GM23338 (cell line): ENCODE measurements around the gene TAF3. TPM values are rescaled to one million over a fixed set of nuclear protein-coding genes. Genes with fewer than 3 reads are reported as not detected.

Experiments used
- ATAC-seq: fragments of 200-7000 bp; cut with Tn5 transposase; 3 replicates; pipeline ENCODE4 v1.9.1; 2020
- DNase-seq: peaks from one replicate; pipeline ENCODE4 v3.0.0-alpha.2; 2015; ENCODE audit warnings: low spot score
- H2AFZ ChIP-seq: fragments of 200-600 bp; sonication (generic); 2 replicates; pipeline ENCODE4 v1.8.0; 2016; ENCODE audit warnings: antibody characterized with exemption, mild to moderate bottlenecking, moderate library complexity
- H3F3A ChIP-seq: fragments of 200-600 bp; sonication (generic); replicated peaks from 2 replicates; pipeline ENCODE4 v1.8.0; 2017; ENCODE audit warnings: antibody characterized with exemption, mixed run types, low read depth
- H3K27ac ChIP-seq: fragments of 200-600 bp; sonication (generic); 2 replicates; pipeline ENCODE4 v1.6.1; 2016; ENCODE audit warnings: low read depth
- H3K27me3 ChIP-seq: fragments of 200-600 bp; sonication (generic); 2 replicates; pipeline ENCODE4 v1.8.0; 2016; ENCODE audit warnings: mild to moderate bottlenecking, mixed run types, moderate library complexity; ENCODE audit not compliant: insufficient read depth
- H3K36me3 ChIP-seq: fragments of 200-600 bp; sonication (generic); 2 replicates; pipeline ENCODE4 v1.8.0; 2016; ENCODE audit warnings: mild to moderate bottlenecking; ENCODE audit not compliant: insufficient read depth
- H3K4me1 ChIP-seq: fragments of 200-600 bp; sonication (generic); 2 replicates; pipeline ENCODE4 v1.8.0; 2016; ENCODE audit warnings: mild to moderate bottlenecking, moderate library complexity; ENCODE audit not compliant: insufficient read depth
- H3K4me2 ChIP-seq: fragments of 200-600 bp; sonication (generic); 2 replicates; pipeline ENCODE4 v1.7.1; 2017; ENCODE audit warnings: mixed run types
- H3K4me3 ChIP-seq: fragments of 200-600 bp; sonication (generic); 2 replicates; pipeline ENCODE4 v1.6.1; 2016; ENCODE audit warnings: mixed run types
- H3K79me2 ChIP-seq: fragments of 200-600 bp; sonication (generic); replicated peaks from 2 replicates; pipeline ENCODE4 v1.8.0; 2017; ENCODE audit warnings: mild to moderate bottlenecking; ENCODE audit not compliant: insufficient read depth
- H3K9me2 ChIP-seq: fragments of 200-600 bp; sonication (generic); 2 replicates; pipeline ENCODE4 v1.8.0; 2017; ENCODE audit not compliant: insufficient read depth
- H4K20me1 ChIP-seq: fragments of 200-600 bp; sonication (generic); replicated peaks from 2 replicates; pipeline ENCODE4 v1.8.0; 2017; ENCODE audit warnings: mild to moderate bottlenecking; ENCODE audit not compliant: insufficient read depth
- H3K27ac Mint-ChIP-seq: 2 replicates; pipeline ENCODE4 v1.8.0; 2020; ENCODE audit warnings: inconsistent platforms, mild to moderate bottlenecking, moderate library complexity, mixed read lengths
- H3K27me3 Mint-ChIP-seq: 3 replicates; pipeline ENCODE4 v1.8.0; 2022; ENCODE audit warnings: low read depth, mild to moderate bottlenecking, moderate library complexity, mixed read lengths, inconsistent platforms; ENCODE audit not compliant: insufficient read depth, poor library complexity
- H3K36me3 Mint-ChIP-seq: 3 replicates; pipeline ENCODE4 v1.8.0; 2021; ENCODE audit warnings: low read depth, mild to moderate bottlenecking, inconsistent platforms, moderate library complexity, mixed read lengths
- H3K4me1 Mint-ChIP-seq: 3 replicates; pipeline ENCODE4 v1.8.0; 2020; ENCODE audit warnings: mild to moderate bottlenecking, inconsistent platforms, mixed read lengths
- H3K4me3 Mint-ChIP-seq: 3 replicates; pipeline ENCODE4 v1.8.0; 2021; ENCODE audit warnings: moderate library complexity, mild to moderate bottlenecking, inconsistent platforms, mixed read lengths
- H3K9me3 Mint-ChIP-seq: 3 replicates; pipeline ENCODE4 v1.8.0; 2020; ENCODE audit warnings: moderate library complexity, mild to moderate bottlenecking, inconsistent platforms, mixed read lengths
- CREB1 ChIP-seq: fragments of 250-450 bp; sonication (Bioruptor Pico); IDR thresholded peaks from 2 replicates; pipeline ENCODE4 v1.5.0; 2020; ENCODE audit warnings: low read depth, mild to moderate bottlenecking, moderate library complexity
- EZH2 ChIP-seq: fragments of 200-600 bp; sonication (generic); IDR thresholded peaks from one replicate; pipeline ENCODE4 v1.8.0; 2017; ENCODE audit warnings: antibody characterized with exemption, mild to moderate bottlenecking, low read depth; ENCODE audit not compliant: unreplicated experiment
- EZH2phosphoT487 ChIP-seq: fragments of 200-600 bp; sonication (generic); IDR thresholded peaks from one replicate; pipeline ENCODE4 v1.8.1; 2018; ENCODE audit warnings: antibody characterized with exemption; ENCODE audit not compliant: unreplicated experiment
- JUNB ChIP-seq: IDR thresholded peaks from one replicate; pipeline ENCODE4 v1.6.1; 2016; ENCODE audit warnings: antibody characterized with exemption; ENCODE audit not compliant: unreplicated experiment
- POLR2AphosphoS5 ChIP-seq: IDR thresholded peaks from 2 replicates; pipeline ENCODE4 v1.6.1; 2016; ENCODE audit warnings: antibody characterized with exemption, low read depth
- STAT1 ChIP-seq: IDR thresholded peaks from one replicate; pipeline ENCODE4 v1.6.1; 2016; ENCODE audit warnings: antibody characterized with exemption; ENCODE audit not compliant: unreplicated experiment
- ZNF331 ChIP-seq: fragments of 250-450 bp; sonication (Bioruptor Pico); IDR thresholded peaks from 2 replicates; pipeline ENCODE4 v1.5.0; 2020; ENCODE audit warnings: low read depth, mild to moderate bottlenecking, moderate library complexity
- polyA plus RNA-seq: library from polyadenylated mRNA; unstranded; fragments of >200 nt; fragmentation: Nextera tagmentation; extraction: Ambion mirVana; gene quantifications from 2 replicates; pipeline ENCODE4 v1.2.1, GENCODE V29; 2016
- total RNA-seq: library from RNA; depleted of rRNA; stranded (reverse); fragments of >200 nt; shearing (Covaris generic); gene quantifications from 2 replicates; pipeline ENCODE4 v1.2.3, GENCODE V29; 2014
- TF ChIP-seq, protein P1 (sequence below), 2 experiments: fragments of 200-600 bp in 1 of 2; sonication (generic) in 1 of 2; conservative IDR thresholded peaks; 2 replicates each; pipeline versions ENCODE4 v1.5.1 to v1.6.1; 2016 to 2017; ENCODE audit warnings: antibody characterized with exemption in 2 of 2, low read depth in 2 of 2, mild to moderate bottlenecking in 2 of 2, moderate library complexity in 1 of 2
- TF ChIP-seq, protein P2 (sequence below): fragments of 250-450 bp; sonication (Bioruptor Pico); IDR thresholded peaks from 2 replicates; pipeline ENCODE4 v1.5.0; 2020; ENCODE audit warnings: mild to moderate bottlenecking, moderate library complexity

Gene TAF3
- total and polyA plus RNA-seq, 2 experiments from 2014 or later = 6.4 to 15.2 TPM

DNA sequence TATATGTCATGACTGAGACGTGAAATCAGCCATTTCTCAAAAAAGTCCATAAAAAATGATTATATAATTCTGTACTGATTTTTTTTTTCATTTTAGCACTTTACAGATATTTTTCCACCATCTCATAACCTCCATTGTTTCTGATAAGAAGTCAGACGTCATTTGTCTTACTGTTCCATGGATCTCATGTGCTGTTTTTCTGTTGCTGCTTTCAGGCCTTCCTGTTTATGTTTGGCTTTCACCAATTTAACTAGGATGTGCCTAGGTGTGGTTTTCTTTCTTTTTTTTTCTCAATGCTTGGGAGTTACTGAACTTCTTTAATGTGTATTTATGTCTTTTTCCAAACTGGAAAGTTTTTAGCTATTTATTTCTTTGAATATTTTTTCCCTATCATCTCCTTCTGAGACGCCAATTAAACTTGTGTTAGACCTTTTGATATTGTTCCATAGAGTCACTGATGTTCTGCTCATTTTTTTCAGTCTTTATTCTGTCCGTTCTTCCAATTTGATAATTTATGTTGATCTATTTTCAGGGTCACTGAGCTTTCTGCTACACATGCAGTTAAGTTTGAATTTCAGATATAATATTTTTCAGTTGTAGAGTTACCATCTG, 43.3 kb downstream of the TAF3 start:
- Histone ChIP-seq H2AFZ (no peak overlapping the region), H3K27ac (no peak overlapping the region), H4K20me1 (0 out of 2 replicates have a peak, but pooled peaks cover 5% of the 10 kb centered on the region), H3K4me2 (no peak overlapping the region), H3K4me1 (no peaks in the 10 kb centered on the region), H3K27me3 (no peaks in the 10 kb centered on the region), H3K9me2 (no peaks in the 10 kb centered on the region; the same call in 1 of the 2 replicates), H3F3A (no peaks in the 10 kb centered on the region), H3K36me3 (peaks cover 6% of the 10 kb centered on the region; the same call in 1 of the 2 replicates), H3K4me3 (no peak overlapping the region), H3K79me2 (peaks cover 34% of the 10 kb centered on the region)
- H3K4me3 Mint-ChIP-seq = no peak overlapping the region
- ATAC-seq (no peak), DNase-seq (no peak)
- H3K9me3 Mint-ChIP-seq = peaks cover 30% of the 10 kb centered on the region
- TF ChIP-seq EZH2 = no peak
- TF ChIP-seq JUNB = no peak
- no peak for TF ChIP-seq EZH2phosphoT487
- TF ChIP-seq, protein P1, sequence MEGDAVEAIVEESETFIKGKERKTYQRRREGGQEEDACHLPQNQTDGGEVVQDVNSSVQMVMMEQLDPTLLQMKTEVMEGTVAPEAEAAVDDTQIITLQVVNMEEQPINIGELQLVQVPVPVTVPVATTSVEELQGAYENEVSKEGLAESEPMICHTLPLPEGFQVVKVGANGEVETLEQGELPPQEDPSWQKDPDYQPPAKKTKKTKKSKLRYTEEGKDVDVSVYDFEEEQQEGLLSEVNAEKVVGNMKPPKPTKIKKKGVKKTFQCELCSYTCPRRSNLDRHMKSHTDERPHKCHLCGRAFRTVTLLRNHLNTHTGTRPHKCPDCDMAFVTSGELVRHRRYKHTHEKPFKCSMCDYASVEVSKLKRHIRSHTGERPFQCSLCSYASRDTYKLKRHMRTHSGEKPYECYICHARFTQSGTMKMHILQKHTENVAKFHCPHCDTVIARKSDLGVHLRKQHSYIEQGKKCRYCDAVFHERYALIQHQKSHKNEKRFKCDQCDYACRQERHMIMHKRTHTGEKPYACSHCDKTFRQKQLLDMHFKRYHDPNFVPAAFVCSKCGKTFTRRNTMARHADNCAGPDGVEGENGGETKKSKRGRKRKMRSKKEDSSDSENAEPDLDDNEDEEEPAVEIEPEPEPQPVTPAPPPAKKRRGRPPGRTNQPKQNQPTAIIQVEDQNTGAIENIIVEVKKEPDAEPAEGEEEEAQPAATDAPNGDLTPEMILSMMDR (conservative IDR thresholded peaks at IDR 0.05; ENCODE audit: low read depth in 2 of 2) = no peak
- TF ChIP-seq POLR2AphosphoS5 = no peak
- TF ChIP-seq, protein P2, sequence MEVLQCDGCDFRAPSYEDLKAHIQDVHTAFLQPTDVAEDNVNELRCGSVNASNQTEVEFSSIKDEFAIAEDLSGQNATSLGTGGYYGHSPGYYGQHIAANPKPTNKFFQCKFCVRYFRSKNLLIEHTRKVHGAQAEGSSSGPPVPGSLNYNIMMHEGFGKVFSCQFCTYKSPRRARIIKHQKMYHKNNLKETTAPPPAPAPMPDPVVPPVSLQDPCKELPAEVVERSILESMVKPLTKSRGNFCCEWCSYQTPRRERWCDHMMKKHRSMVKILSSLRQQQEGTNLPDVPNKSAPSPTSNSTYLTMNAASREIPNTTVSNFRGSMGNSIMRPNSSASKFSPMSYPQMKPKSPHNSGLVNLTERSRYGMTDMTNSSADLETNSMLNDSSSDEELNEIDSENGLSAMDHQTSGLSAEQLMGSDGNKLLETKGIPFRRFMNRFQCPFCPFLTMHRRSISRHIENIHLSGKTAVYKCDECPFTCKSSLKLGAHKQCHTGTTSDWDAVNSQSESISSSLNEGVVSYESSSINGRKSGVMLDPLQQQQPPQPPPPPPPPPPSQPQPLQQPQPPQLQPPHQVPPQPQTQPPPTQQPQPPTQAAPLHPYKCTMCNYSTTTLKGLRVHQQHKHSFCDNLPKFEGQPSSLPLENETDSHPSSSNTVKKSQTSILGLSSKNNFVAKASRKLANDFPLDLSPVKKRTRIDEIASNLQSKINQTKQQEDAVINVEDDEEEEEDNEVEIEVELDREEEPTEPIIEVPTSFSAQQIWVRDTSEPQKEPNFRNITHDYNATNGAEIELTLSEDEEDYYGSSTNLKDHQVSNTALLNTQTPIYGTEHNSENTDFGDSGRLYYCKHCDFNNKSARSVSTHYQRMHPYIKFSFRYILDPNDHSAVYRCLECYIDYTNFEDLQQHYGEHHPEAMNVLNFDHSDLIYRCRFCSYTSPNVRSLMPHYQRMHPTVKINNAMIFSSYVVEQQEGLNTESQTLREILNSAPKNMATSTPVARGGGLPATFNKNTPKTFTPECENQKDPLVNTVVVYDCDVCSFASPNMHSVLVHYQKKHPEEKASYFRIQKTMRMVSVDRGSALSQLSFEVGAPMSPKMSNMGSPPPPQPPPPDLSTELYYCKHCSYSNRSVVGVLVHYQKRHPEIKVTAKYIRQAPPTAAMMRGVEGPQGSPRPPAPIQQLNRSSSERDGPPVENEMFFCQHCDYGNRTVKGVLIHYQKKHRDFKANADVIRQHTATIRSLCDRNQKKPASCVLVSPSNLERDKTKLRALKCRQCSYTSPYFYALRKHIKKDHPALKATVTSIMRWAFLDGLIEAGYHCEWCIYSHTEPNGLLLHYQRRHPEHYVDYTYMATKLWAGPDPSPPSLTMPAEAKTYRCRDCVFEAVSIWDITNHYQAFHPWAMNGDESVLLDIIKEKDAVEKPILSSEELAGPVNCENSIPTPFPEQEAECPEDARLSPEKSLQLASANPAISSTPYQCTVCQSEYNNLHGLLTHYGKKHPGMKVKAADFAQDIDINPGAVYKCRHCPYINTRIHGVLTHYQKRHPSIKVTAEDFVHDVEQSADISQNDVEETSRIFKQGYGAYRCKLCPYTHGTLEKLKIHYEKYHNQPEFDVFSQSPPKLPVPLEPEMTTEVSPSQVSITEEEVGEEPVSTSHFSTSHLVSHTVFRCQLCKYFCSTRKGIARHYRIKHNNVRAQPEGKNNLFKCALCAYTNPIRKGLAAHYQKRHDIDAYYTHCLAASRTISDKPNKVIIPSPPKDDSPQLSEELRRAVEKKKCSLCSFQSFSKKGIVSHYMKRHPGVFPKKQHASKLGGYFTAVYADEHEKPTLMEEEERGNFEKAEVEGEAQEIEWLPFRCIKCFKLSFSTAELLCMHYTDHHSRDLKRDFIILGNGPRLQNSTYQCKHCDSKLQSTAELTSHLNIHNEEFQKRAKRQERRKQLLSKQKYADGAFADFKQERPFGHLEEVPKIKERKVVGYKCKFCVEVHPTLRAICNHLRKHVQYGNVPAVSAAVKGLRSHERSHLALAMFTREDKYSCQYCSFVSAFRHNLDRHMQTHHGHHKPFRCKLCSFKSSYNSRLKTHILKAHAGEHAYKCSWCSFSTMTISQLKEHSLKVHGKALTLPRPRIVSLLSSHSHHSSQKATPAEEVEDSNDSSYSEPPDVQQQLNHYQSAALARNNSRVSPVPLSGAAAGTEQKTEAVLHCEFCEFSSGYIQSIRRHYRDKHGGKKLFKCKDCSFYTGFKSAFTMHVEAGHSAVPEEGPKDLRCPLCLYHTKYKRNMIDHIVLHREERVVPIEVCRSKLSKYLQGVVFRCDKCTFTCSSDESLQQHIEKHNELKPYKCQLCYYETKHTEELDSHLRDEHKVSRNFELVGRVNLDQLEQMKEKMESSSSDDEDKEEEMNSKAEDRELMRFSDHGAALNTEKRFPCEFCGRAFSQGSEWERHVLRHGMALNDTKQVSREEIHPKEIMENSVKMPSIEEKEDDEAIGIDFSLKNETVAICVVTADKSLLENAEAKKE (CRISPR knock-in tag) = no peak
- no peak for TF ChIP-seq ZNF331 (CRISPR knock-in tag)
- TF ChIP-seq CREB1 = no peak
- no peak for TF ChIP-seq STAT1
- peaks cover 7% of the 10 kb centered on the region for H3K27me3 Mint-ChIP-seq
- no peaks in the 10 kb centered on the region; the same call in 2 of the 3 replicates for H3K4me1 Mint-ChIP-seq
- H3K36me3 Mint-ChIP-seq = peaks cover 31% of the 10 kb centered on the region; the same call in 2 of the 3 replicates
- H3K27ac Mint-ChIP-seq = no peak overlapping the region
